GM12878 (cell line): ENCODE results near the gene MSH2. TPM values are rescaled to one million over a fixed set of nuclear protein-coding genes. Genes with fewer than 3 reads are reported as not detected.

Experiments used
- ATAC-seq: fragments of 200-7000 bp; cut with Tn5 transposase; 3 replicates; pipeline ENCODE4 v1.9.1; 2020; ENCODE audit warnings: mild to moderate bottlenecking, moderate library complexity
- BruUV-seq: library from RNA; stranded (reverse); fragments of 400-500 nt; replicated peaks from 2 replicates; lab custom pipeline; 2021; lab: Mats Ljungman, UMichigan
- CTCF ChIA-PET: fragments of 300-600 bp; sonication (Branson Sonifier 250); formaldehyde crosslinking; extraction: SDS; loops from one replicate; lab custom pipeline; 2021; ENCODE audit warnings: inconsistent platforms; lab: Yijun Ruan, JAX
- POLR2A ChIA-PET: fragments of 350-600 bp; formaldehyde crosslinking; extraction: SDS; loops from one replicate; lab custom pipeline; 2021; ENCODE audit warnings: inconsistent platforms; lab: Charles Lee
- RAD21 ChIA-PET: fragments of 300-600 bp; sonication (Branson Sonifier 250); formaldehyde crosslinking; loops from one replicate; lab custom pipeline; 2023; ENCODE audit warnings: antibody characterized with exemption; ENCODE audit not compliant: unreplicated experiment; lab: Charles Lee
- SMC1A ChIA-PET: fragments of 300-600 bp; sonication (Branson Sonifier 250); formaldehyde crosslinking; loops from one replicate; lab custom pipeline; 2023; ENCODE audit not compliant: unreplicated experiment, uncharacterized antibody; lab: Charles Lee
- DNase-seq: peaks from one replicate; pipeline ENCODE4 v3.0.0-alpha.2; 2011; ENCODE audit warnings: low read depth, low spot score
- FAIRE-seq: peaks from 3 replicates; lab custom pipeline; 2011; peaks lifted over from hg19 to GRCh38; lab: Jason Lieb, UNC
- H2AFZ ChIP-seq: 2 replicates; pipeline ENCODE4 v1.6.0; 2011; ENCODE audit warnings: low read depth, low read length, control low read depth; ENCODE audit not compliant: control insufficient read depth
- H3K27ac ChIP-seq: 2 replicates; pipeline ENCODE4 v1.5.1; 2011; ENCODE audit warnings: control low read depth; ENCODE audit not compliant: control insufficient read depth, insufficient read depth
- H3K27me3 ChIP-seq, 2 experiments: replicated peaks in 1 of 2; 2 replicates each; pipeline versions ENCODE4 v1.6.0 to v1.6.1; 2011; ENCODE audit warnings: low read length in 1 of 2; ENCODE audit not compliant: control insufficient read depth in 2 of 2, insufficient read depth in 2 of 2
- H3K36me3 ChIP-seq, 2 experiments: 2 replicates each; pipeline ENCODE4 v1.5.1; 2011; ENCODE audit warnings: low read length in 1 of 2; ENCODE audit not compliant: control insufficient read depth in 2 of 2, insufficient read depth in 2 of 2
- H3K4me1 ChIP-seq: 2 replicates; pipeline ENCODE4 v1.6.1; 2011; ENCODE audit warnings: mild to moderate bottlenecking, low read length, moderate library complexity, mixed read lengths; ENCODE audit not compliant: control insufficient read depth, insufficient read depth
- H3K4me2 ChIP-seq: 2 replicates; pipeline ENCODE4 v1.6.0; 2011; ENCODE audit warnings: control low read depth; ENCODE audit not compliant: control insufficient read depth, insufficient read depth
- H3K4me3 ChIP-seq: fragments of 200-600 bp; sonication (generic); 2 replicates; pipeline ENCODE4 v1.5.1; 2016
- H3K79me2 ChIP-seq: 2 replicates; pipeline ENCODE4 v1.6.0; 2011; ENCODE audit warnings: low read length; ENCODE audit not compliant: control insufficient read depth, insufficient read depth
- H3K9ac ChIP-seq: 2 replicates; pipeline ENCODE4 v1.8.0; 2011; ENCODE audit warnings: low read length, control low read depth, mixed read lengths; ENCODE audit not compliant: control insufficient read depth, insufficient read depth
- H3K9me3 ChIP-seq: replicated peaks from 3 replicates; pipeline ENCODE4 v1.5.1; 2011; ENCODE audit warnings: mild to moderate bottlenecking, low read length; ENCODE audit not compliant: control insufficient read depth, insufficient read depth
- H4K20me1 ChIP-seq: 2 replicates; pipeline ENCODE4 v1.6.0; 2011; ENCODE audit not compliant: control insufficient read depth, insufficient read depth
- BRCA1 ChIP-seq: IDR thresholded peaks from 2 replicates; pipeline ENCODE4 v1.6.1; 2011; ENCODE audit warnings: low read depth, low read length, improper control_type of control experiment
- CBX3 ChIP-seq: fragments of 200-600 bp; sonication (generic); IDR thresholded peaks from 2 replicates; pipeline ENCODE4 v1.6.1; 2016; ENCODE audit warnings: low read depth, borderline replicate concordance
- CREB1 ChIP-seq: IDR thresholded peaks from 2 replicates; pipeline ENCODE4 v1.6.1; 2012; ENCODE audit warnings: low read depth, mild to moderate bottlenecking, inconsistent platforms
- CREM ChIP-seq: IDR thresholded peaks from 2 replicates; pipeline ENCODE4 v1.6.1; 2014; ENCODE audit warnings: antibody characterized with exemption, low read depth
- DPF2 ChIP-seq: fragments of 450-650 bp; IDR thresholded peaks from 2 replicates; pipeline ENCODE4 v1.6.1; 2017; ENCODE audit warnings: mild to moderate bottlenecking
- EGR1 ChIP-seq, 2 experiments: IDR thresholded peaks; 1 replicate in 1 of 2; 2 replicates in 1 of 2; pipeline ENCODE4 v1.6.1; 2011 to 2012; ENCODE audit warnings: low read depth in 2 of 2, low read length in 2 of 2, borderline replicate concordance in 1 of 2, mild to moderate bottlenecking in 1 of 2, moderate library complexity in 1 of 2
- HDAC2 ChIP-seq: fragments of 200-600 bp; sonication (generic); IDR thresholded peaks from 2 replicates; pipeline ENCODE4 v1.6.1; 2017
- HDAC6 ChIP-seq: fragments of 200-600 bp; sonication (generic); IDR thresholded peaks from one replicate; pipeline ENCODE4 v1.8.0; 2017; ENCODE audit warnings: antibody characterized with exemption; ENCODE audit not compliant: unreplicated experiment
- HDGF ChIP-seq: fragments of 450-650 bp; IDR thresholded peaks from 2 replicates; pipeline ENCODE4 v1.6.1; 2016; ENCODE audit warnings: antibody characterized with exemption
- LARP7 ChIP-seq: fragments of 450-650 bp; IDR thresholded peaks from 2 replicates; pipeline ENCODE4 v1.6.1; 2017; ENCODE audit warnings: mild to moderate bottlenecking
- MYC ChIP-seq: IDR thresholded peaks from 2 replicates; pipeline ENCODE4 v1.6.1; 2011; ENCODE audit warnings: mild to moderate bottlenecking, low read length, moderate library complexity, inconsistent platforms; ENCODE audit not compliant: insufficient read depth, insufficient replicate concordance, insufficient read length, severe bottlenecking
- NFYA ChIP-seq: IDR thresholded peaks from 2 replicates; pipeline ENCODE4 v1.6.1; 2011; ENCODE audit warnings: low read depth, mild to moderate bottlenecking, low read length, improper control_type of control experiment, borderline replicate concordance
- NR2C2 ChIP-seq: IDR thresholded peaks from 2 replicates; pipeline ENCODE4 v1.6.1; 2011; ENCODE audit warnings: borderline replicate concordance, low read depth; ENCODE audit not compliant: control insufficient read depth, insufficient read length
- SMAD1 ChIP-seq: fragments of 450-650 bp; IDR thresholded peaks from 2 replicates; pipeline ENCODE4 v1.6.1; 2018; ENCODE audit warnings: mild to moderate bottlenecking, low read depth; ENCODE audit not compliant: partially characterized antibody
- WGBS: methylation state at CpG from one replicate; pipeline ENCODE4 v1.1.6; 2016; ENCODE audit warnings: low lambda C conversion rate; ENCODE audit not compliant: insufficient replicate concordance, insufficient coverage; ENCODE audit errors: missing lambda C conversion rate; 5-methylcytosine and 5-hydroxymethylcytosine counted together
- in situ Hi-C: fragments of 300-500 bp; cut with MboI; formaldehyde crosslinking; loops from 9 replicates; pipeline ENCODE4 v1.14.3; 2018; ENCODE audit warnings: mixed read lengths
- intact Hi-C: fragments of 100-400 bp; cut with micrococcal nuclease; formaldehyde crosslinking; loops from one replicate; pipeline ENCODE4 v1.14.2; 2022; ENCODE audit not compliant: unreplicated experiment
- polyA plus RNA-seq, 11 experiments: library from polyadenylated mRNA; depleted of rRNA in 4 of 11; unstranded in 6 of 11; stranded (reverse) in 5 of 11; fragments of >200 nt; fragmentation: Nextera tagmentation in 4 of 11; fragmentation: Illumina TruSeq in 1 of 11; extraction: Ambion mirVana in 4 of 11; extraction: Trizol in 1 of 11; gene quantifications; 1 replicate in 1 of 11; 2 replicates in 10 of 11; pipeline versions ENCODE4 v1.2.1 to v1.2.3, GENCODE V29; 2011 to 2016; ENCODE audit warnings: inconsistent platforms in 2 of 11, missing spikeins in 2 of 11, low read depth in 1 of 11
- total RNA-seq, 4 experiments: library from RNA; depleted of rRNA in 3 of 4; stranded (reverse); fragments of >200 nt in 3 of 4; fragmentation: Illumina TruSeq in 1 of 4; extraction: Trizol in 1 of 4; gene quantifications; 2 replicates each; pipeline versions ENCODE4 v1.2.1 to v1.2.3, GENCODE V29; 2013 to 2021
- TF ChIP-seq, protein P1 (sequence below): IDR thresholded peaks from 2 replicates; pipeline ENCODE4 v1.6.1; 2012; ENCODE audit warnings: low read depth, low read length, improper control_type of control experiment
- TF ChIP-seq, protein P2 (sequence below): fragments of 450-650 bp; IDR thresholded peaks from 2 replicates; pipeline ENCODE4 v1.6.1; 2017; ENCODE audit warnings: antibody characterized with exemption, mild to moderate bottlenecking, moderate library complexity

The MSH2 gene
- total and polyA plus RNA-seq, 10 of the 15 experiments (the other 5 are each of a cell fraction or from before 2014, with no cell fraction given), result 24.3 to 94.4 (median 55.5) TPM

DNA sequence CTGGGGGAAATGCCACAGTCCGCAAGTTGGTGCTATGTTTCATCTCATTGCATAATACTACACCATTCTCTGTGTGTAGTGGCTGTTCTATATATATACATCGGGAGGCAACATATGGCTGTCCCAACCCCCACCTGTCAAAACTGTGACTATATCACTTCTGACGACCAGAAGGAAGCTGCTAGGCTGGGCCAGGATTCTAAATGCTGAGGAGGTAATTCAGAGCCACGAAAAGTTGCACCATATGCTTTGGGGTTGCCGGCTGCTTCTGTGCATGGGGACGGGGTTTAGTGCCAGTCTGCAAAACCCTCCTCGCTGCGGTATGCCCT lies 117.3 kb downstream of the MSH2 start (continued):
- TF ChIP-seq, protein P1, sequence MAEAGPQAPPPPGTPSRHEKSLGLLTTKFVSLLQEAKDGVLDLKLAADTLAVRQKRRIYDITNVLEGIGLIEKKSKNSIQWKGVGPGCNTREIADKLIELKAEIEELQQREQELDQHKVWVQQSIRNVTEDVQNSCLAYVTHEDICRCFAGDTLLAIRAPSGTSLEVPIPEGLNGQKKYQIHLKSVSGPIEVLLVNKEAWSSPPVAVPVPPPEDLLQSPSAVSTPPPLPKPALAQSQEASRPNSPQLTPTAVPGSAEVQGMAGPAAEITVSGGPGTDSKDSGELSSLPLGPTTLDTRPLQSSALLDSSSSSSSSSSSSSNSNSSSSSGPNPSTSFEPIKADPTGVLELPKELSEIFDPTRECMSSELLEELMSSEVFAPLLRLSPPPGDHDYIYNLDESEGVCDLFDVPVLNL, result no peak

DNA sequence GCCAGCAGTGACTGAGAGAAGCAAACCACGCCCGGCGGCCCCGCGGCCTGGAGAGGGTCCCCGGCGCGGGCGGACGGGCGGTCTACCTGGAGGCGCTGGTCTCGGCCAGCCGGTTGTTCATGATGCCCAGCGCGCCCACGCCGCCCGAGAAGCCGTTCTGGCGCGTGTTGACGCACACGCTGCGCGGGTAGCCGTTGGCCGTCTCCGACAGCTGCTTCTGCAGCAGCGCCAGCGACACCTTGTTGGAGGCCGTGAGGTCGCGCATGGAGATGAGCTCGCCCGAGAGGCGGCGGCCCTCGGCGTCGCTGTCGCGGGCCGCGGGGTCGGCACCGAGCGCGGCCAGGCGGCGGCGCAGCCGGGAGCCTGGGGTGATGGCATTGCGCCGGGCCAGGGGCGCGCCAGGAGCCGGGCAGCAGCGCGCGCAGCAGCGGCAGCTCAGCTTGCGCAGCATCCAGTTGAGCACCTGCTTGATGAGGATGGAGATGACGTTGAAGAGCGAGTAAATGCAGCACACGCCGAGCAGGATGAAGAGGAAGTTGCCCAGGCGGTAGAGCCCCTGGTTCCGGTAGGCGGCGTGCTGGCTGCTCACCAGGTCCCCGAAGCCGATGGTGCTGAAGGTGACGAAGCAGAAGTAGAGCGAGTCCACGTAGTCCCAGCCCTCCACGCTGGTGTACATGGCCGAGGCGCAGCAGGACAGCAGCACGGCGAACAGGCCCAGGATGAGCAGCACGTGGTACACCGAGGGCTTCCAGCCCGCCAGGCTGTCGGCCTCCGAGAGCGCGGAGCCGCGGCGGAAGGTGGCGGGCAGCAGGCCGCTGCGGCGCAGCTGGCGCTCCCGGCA lies 118.1 kb downstream of the MSH2 start:
- POLR2A ChIA-PET, result interaction anchor here (0.5 to 0.6 kb wide), 2 partner anchors 231 to 238 kb away, joined by 3 to 8 read pairs; no protein-coding TSS in a partner anchor
- Histone ChIP-seq H2AFZ (peak overlapping the region; percentile 96), H3K9ac (peak overlapping the region; percentile 67), H3K4me2 (peak overlapping the region; percentile 97), H4K20me1 (no peaks in the 10 kb centered on the region), H3K36me3 (no peaks in the 10 kb centered on the region), H3K79me2 (no peaks in the 10 kb centered on the region), H3K27me3 (no peaks in the 10 kb centered on the region; a peak in 1 of 4 replicates), H3K27ac (peak overlapping the region; percentile 33), H3K9me3 (no peaks in the 10 kb centered on the region), H3K4me1 (peaks cover 15% of the 10 kb centered on the region), H3K4me3 (peak overlapping the region; percentile 69; the same call in 1 of the 2 replicates)
- ATAC-seq (peak; percentile 89), DNase-seq (peak; percentile 28), FAIRE-seq (peak; percentile 93)
- RAD21 ChIA-PET, result interaction anchor here (1.7 kb wide), 1 partner anchor 246 kb away, joined by 7 read pairs; no protein-coding TSS in a partner anchor
- BruUV-seq, result no TSS peak
- intact Hi-C loops, result loop anchor here (2.0 kb wide), 1 partner anchor 248 kb away; no protein-coding TSS in a partner anchor
- in situ Hi-C loops, result no loop called here
- WGBS, result 2% methylated on average over 86 of the region's 97 CpGs
- CTCF ChIA-PET, result interaction anchor here (0.5 to 3.6 kb wide), 5 partner anchors 21 to 246 kb away, joined by 3 to 21 read pairs (median 3); no protein-coding TSS in a partner anchor
- SMC1A ChIA-PET, result interaction anchor here (1.0 to 1.8 kb wide), 3 partner anchors 15 to 246 kb away, joined by 3 to 4 read pairs (median 4); no protein-coding TSS in a partner anchor
- TF ChIP-seq HDAC2 (0 out of 2 replicates have a peak, but pooled peaks have one; percentile 79), DPF2 (peak; percentile 54; the same call in 1 of the 2 replicates), CREM (peak; percentile 61), HDGF (no peak), MYC (peak; percentile 72), CREB1 (peak; percentile 43; the same call in 1 of the 2 replicates), BRCA1 (no peak), NR2C2 (no peak), HDAC6 (peak; percentile 99), EGR1 (IDR thresholded peaks at IDR 0.05; ENCODE audit: borderline replicate concordance in 1 of 2, low read depth in 2 of 2, low read length in 2 of 2) (no peak), SMAD1 (no peak), CBX3 (no peak), NFYA (no peak), LARP7 (peak; percentile 68; the same call in 1 of the 2 replicates)
- TF ChIP-seq, protein P2, sequence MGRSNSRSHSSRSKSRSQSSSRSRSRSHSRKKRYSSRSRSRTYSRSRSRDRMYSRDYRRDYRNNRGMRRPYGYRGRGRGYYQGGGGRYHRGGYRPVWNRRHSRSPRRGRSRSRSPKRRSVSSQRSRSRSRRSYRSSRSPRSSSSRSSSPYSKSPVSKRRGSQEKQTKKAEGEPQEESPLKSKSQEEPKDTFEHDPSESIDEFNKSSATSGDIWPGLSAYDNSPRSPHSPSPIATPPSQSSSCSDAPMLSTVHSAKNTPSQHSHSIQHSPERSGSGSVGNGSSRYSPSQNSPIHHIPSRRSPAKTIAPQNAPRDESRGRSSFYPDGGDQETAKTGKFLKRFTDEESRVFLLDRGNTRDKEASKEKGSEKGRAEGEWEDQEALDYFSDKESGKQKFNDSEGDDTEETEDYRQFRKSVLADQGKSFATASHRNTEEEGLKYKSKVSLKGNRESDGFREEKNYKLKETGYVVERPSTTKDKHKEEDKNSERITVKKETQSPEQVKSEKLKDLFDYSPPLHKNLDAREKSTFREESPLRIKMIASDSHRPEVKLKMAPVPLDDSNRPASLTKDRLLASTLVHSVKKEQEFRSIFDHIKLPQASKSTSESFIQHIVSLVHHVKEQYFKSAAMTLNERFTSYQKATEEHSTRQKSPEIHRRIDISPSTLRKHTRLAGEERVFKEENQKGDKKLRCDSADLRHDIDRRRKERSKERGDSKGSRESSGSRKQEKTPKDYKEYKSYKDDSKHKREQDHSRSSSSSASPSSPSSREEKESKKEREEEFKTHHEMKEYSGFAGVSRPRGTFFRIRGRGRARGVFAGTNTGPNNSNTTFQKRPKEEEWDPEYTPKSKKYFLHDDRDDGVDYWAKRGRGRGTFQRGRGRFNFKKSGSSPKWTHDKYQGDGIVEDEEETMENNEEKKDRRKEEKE, result no peak
